Peyer's patch (tissue), 4 donors: ENCODE measurements around the gene FAM98B. TPM values are rescaled to one million over a fixed set of nuclear protein-coding genes. Genes with fewer than 3 reads are reported as not detected.

Experiments used
- DNase-seq, 3 donors: peaks; one replicate each; pipeline ENCODE4 v3.0.0-alpha.2; 2017 to 2019
- H3K27ac ChIP-seq, 4 donors: fragments of 200-600 bp; sonication (generic); one replicate each; pipeline ENCODE4 v1.5.1; 2016 to 2019
- H3K27me3 ChIP-seq, 2 donors: fragments of 200-600 bp; sonication (generic); one replicate each; pipeline ENCODE4 v1.5.1; 2019
- H3K36me3 ChIP-seq, 3 donors: fragments of 200-600 bp; sonication (generic); one replicate each; pipeline ENCODE4 v1.5.1; 2016 to 2019
- H3K4me1 ChIP-seq, 4 donors: fragments of 200-600 bp; sonication (generic); one replicate each; pipeline ENCODE4 v1.5.1; 2016 to 2019
- H3K4me3 ChIP-seq, 4 donors: fragments of 200-600 bp; sonication (generic); 1 replicate in 3 of 4; 2 replicates in 1 of 4; pipeline ENCODE4 v1.5.1; 2016 to 2019; ENCODE audit warnings: mild to moderate bottlenecking in 1 of 4
- H3K9me3 ChIP-seq, 4 donors: fragments of 200-600 bp; sonication (generic); one replicate each; pipeline ENCODE4 v1.5.1; 2016 to 2019; ENCODE audit warnings: mild to moderate bottlenecking in 1 of 4
- POLR2A ChIP-seq, 2 donors: fragments of 450-650 bp; IDR thresholded peaks; one replicate each; pipeline ENCODE4 v1.5.1; 2017; ENCODE audit warnings: antibody characterized with exemption in 2 of 2, mild to moderate bottlenecking in 2 of 2, moderate library complexity in 2 of 2
- total RNA-seq, 4 donors: library from RNA; depleted of rRNA; stranded (reverse); fragments of >200 nt; gene quantifications; one replicate each; pipeline ENCODE4 v1.1.0, GENCODE V29; 2016
- TF ChIP-seq, protein P1 (sequence below), 6 experiments: fragments of 450-650 bp in 4 of 6; fragments of 200-600 bp in 2 of 6; sonication (generic) in 1 of 6; IDR thresholded peaks; one replicate each; pipeline ENCODE4 v1.5.1; 2017 to 2019; ENCODE audit warnings: antibody characterized with exemption in 6 of 6, mild to moderate bottlenecking in 3 of 6, moderate library complexity in 1 of 6

The FAM98B gene
- total RNA-seq, 4 donors from 2014 or later = 7.7 to 10.5 (median 9.2) TPM

DNA sequence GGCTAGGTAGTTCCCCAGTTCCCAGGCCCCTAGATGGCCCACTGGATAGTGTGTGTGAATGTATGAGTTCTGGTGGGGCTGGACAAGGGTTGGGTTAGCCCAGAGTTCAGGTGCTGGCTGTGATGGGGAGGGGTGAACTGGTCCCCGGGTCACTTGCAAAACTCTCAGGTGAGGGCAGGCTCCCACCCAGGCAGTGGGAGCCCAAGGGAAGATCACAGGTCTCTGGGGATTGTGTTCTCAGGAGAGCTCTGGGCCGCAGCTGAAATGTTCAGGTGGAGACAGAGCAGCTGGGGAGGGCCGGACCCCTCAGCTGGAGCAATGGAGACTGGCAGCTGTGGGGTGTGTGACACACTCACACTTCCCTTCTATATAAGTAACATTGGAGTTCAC is 12.8 kb upstream of the FAM98B start:
- Histone ChIP-seq H3K9me3 (no peaks in the 10 kb centered on the region), H3K27me3 (no peaks in the 10 kb centered on the region)
- no peak for TF ChIP-seq POLR2A (IDR thresholded peaks at IDR 0.05)
- TF ChIP-seq, protein P1, sequence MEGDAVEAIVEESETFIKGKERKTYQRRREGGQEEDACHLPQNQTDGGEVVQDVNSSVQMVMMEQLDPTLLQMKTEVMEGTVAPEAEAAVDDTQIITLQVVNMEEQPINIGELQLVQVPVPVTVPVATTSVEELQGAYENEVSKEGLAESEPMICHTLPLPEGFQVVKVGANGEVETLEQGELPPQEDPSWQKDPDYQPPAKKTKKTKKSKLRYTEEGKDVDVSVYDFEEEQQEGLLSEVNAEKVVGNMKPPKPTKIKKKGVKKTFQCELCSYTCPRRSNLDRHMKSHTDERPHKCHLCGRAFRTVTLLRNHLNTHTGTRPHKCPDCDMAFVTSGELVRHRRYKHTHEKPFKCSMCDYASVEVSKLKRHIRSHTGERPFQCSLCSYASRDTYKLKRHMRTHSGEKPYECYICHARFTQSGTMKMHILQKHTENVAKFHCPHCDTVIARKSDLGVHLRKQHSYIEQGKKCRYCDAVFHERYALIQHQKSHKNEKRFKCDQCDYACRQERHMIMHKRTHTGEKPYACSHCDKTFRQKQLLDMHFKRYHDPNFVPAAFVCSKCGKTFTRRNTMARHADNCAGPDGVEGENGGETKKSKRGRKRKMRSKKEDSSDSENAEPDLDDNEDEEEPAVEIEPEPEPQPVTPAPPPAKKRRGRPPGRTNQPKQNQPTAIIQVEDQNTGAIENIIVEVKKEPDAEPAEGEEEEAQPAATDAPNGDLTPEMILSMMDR (IDR thresholded peaks at IDR 0.05) = no peak

DNA sequence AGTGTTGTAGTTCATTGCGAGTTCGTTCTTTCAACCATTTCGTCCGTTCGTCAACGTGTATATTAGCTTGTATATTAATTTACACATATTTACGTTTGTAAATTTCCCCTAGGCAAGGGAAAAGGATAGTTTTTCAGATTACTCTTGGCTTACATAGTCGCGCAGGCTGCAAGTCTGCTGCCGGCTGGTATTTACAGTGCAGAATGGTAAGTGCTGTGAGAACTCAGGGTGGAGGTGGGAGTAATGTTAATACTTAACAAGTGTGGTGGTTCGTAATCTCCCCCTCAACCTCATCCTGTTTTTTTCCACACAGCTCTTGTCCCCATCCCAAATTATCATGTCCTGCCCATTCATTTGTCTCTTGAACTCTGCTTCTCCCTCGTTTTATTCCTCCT is 766 bp downstream of the FAM98B start:
- Histone ChIP-seq H3K4me1 (peaks cover 0 to 15% (median 3%) of the 10 kb centered on the region in 4 donors), H3K27ac (peak overlapping the region; percentile 83 to 90 (median 88)), H3K27me3 (no peaks in the 10 kb centered on the region), H3K36me3 (no peaks in the 10 kb centered on the region), H3K4me3 (peak overlapping the region; percentile 80 to 90 (median 85)), H3K9me3 (no peaks in the 10 kb centered on the region)
- TF ChIP-seq, protein P1 (IDR thresholded peaks at IDR 0.05) = no peak
- TF ChIP-seq POLR2A (IDR thresholded peaks at IDR 0.05) = no peak
- no peak for DNase-seq

More for the DNA sequence above, 12.8 kb upstream of the FAM98B start:
- Histone ChIP-seq H3K4me3 (no peak overlapping the region), H3K36me3 (no peaks in the 10 kb centered on the region), H3K27ac (no peak overlapping the region), H3K4me1 (peaks cover 0 to 3% (median 0%) of the 10 kb centered on the region in 4 donors)
- no peak for DNase-seq

DNA sequence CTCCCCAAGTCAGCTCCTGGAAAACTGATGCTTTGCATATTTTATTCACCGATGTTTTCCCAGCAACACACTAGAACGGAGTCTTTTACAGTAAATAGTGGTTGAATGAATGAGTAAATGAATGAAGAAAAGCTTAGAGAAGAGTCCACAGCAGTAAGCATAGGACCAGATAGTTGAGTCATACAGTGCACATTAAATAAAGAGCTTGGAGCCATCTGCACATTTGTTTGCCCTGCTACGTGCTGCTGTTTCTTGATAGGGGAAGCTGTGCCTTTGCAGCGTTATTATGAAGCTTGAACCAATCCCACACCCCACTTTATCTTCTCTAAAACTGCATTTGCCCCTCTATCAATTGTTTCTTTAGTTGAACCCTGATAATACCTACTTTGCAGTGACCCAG is 1.2 kb downstream of the FAM98B start:
- no peak for DNase-seq
- Histone ChIP-seq H3K27ac (peak overlapping the region in 1 of 4 donors; percentile 83), H3K4me1 (peaks cover 0 to 15% (median 3%) of the 10 kb centered on the region in 4 donors), H3K4me3 (peak overlapping the region; percentile 80 to 90 (median 85)), H3K27me3 (no peaks in the 10 kb centered on the region), H3K36me3 (no peaks in the 10 kb centered on the region), H3K9me3 (no peaks in the 10 kb centered on the region)
- TF ChIP-seq, protein P1 (IDR thresholded peaks at IDR 0.05) = no peak
- TF ChIP-seq POLR2A (IDR thresholded peaks at IDR 0.05) = no peak

DNA sequence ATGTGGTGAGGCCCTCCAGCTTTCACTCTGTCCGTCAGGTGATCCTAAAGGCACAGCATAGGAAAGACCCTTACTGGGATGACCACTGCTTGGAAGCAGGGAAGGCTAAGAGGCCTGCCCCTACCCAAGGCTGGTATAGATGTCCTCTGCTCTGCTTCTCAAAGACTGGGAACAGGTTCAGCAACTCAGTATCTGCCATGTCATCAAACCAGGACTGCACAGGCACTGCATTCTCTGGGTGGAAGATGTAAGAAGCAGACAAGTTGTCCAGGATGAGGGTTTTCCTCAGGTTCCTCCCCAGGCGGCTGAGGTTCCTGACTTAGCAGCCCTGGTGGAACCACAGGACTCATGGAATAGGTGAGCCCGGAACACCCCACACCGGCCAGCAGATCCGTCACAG is 4.7 kb downstream of the FAM98B start:
- Histone ChIP-seq H3K4me3 (no peak overlapping the region), H3K4me1 (peaks cover 0 to 15% (median 3%) of the 10 kb centered on the region in 4 donors), H3K36me3 (no peaks in the 10 kb centered on the region), H3K9me3 (no peaks in the 10 kb centered on the region), H3K27ac (no peak overlapping the region), H3K27me3 (no peaks in the 10 kb centered on the region)
- DNase-seq = no peak
- TF ChIP-seq, protein P1 (IDR thresholded peaks at IDR 0.05) = no peak
- TF ChIP-seq POLR2A (IDR thresholded peaks at IDR 0.05) = no peak

DNA sequence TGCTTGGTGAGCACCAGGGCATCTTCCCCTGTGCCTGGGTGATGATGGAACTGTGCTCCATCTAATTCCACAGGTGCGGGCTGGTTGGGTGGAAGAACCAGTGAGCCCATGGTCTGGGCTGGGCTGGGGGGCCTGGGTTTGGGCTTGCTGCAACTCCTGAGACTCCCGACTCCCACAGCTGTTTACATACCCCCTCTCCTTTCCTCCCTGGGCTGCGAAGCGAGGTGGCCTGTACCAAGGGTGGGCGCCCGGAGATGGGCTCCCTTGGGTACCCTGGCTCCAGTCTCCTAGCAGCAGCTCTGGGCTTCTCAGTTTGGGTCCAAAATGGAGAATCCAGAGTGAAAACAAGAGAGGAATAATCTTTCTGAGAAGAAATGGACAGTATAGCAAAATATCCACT is 5.6 kb downstream of the FAM98B start:
- no peak for TF ChIP-seq POLR2A (IDR thresholded peaks at IDR 0.05)
- TF ChIP-seq, protein P1 (IDR thresholded peaks at IDR 0.05) = no peak
- Histone ChIP-seq H3K36me3 (no peaks in the 10 kb centered on the region), H3K27ac (no peak overlapping the region), H3K4me3 (no peak overlapping the region), H3K9me3 (no peaks in the 10 kb centered on the region), H3K4me1 (peaks cover 0 to 15% (median 3%) of the 10 kb centered on the region in 4 donors), H3K27me3 (no peaks in the 10 kb centered on the region)
- DNase-seq = no peak

DNA sequence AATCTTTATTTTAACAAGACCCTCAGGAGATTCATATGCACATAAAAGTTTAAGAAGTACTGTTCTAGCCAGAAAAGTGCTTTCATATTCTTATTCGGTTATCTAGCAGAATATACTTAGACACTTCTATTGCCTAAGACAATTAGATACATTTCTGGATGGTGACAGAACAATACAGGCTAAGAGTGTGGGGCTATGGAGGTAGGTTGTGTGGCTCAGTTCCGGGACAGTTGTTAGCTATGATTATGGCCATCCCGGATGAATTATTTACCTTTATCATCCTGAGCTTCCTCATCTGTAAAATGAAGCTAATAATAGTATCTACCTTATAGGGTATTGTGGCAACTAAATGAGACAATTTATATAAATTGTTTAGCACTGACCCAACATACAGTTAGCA is 6.6 kb downstream of the FAM98B start:
- TF ChIP-seq, protein P1 (IDR thresholded peaks at IDR 0.05) = no peak
- TF ChIP-seq POLR2A (IDR thresholded peaks at IDR 0.05) = no peak

More for the DNA sequence above, 6.6 kb downstream of the FAM98B start:
- no peak for DNase-seq
- H3K4me3 ChIP-seq = no peak overlapping the region
- H3K4me1 ChIP-seq = peaks cover 0 to 8% (median 0%) of the 10 kb centered on the region in 4 donors
- no peak overlapping the region for H3K27ac ChIP-seq
- no peaks in the 10 kb centered on the region for H3K9me3 ChIP-seq
- no peaks in the 10 kb centered on the region for H3K27me3 ChIP-seq
- H3K36me3 ChIP-seq = no peaks in the 10 kb centered on the region
